ENCODE data around the gene USP44. TPM values are rescaled to one million over a fixed set of nuclear protein-coding genes. Genes with fewer than 3 reads are reported as not detected.
A peak's percentile ranks its signal among the peaks of the same experiment; 100 is the strongest.

USP44 gene
- total RNA-seq, 1 experiment from 2014 or later = not detected

- DNase-seq (ENCODE audit: low read depth) = no peak
Observed at GRCh38 chr12:95548539-95549391, 2.5 kb downstream of the USP44 start.

GRCh38 chr12:95548056-95548538, 3.2 kb downstream of the USP44 start:
- no peak for DNase-seq (ENCODE audit: low read depth)

GRCh38 chr12:95547522-95548055, 3.7 kb downstream of the USP44 start:
- DNase-seq (ENCODE audit: low read depth) = no peak

DNA sequence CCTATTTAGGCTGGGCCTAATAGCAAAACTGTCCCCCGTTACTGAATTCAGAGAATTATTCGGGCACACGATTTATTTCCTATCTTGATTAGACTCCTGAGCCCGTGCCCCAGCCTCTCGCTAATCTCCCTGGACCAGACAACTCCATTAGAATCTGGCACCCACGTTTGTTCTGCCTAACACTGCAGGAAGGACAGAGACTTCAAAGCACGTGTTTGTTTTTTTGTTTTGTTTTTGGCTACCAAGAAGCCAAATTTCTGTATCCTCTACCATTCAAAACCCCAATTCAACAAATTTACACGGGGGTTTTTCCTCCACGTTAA, 4.8 kb downstream of the USP44 start:
- DNase-seq (ENCODE audit: low read depth) = no peak

- DNase-seq (ENCODE audit: low read depth) = no peak
Observed at GRCh38 chr12:95545731-95546490, 5.4 kb downstream of the USP44 start.

- DNase-seq (ENCODE audit: low read depth) = no peak
Observed at GRCh38 chr12:95545303-95545702, 6.0 kb downstream of the USP44 start.

DNA sequence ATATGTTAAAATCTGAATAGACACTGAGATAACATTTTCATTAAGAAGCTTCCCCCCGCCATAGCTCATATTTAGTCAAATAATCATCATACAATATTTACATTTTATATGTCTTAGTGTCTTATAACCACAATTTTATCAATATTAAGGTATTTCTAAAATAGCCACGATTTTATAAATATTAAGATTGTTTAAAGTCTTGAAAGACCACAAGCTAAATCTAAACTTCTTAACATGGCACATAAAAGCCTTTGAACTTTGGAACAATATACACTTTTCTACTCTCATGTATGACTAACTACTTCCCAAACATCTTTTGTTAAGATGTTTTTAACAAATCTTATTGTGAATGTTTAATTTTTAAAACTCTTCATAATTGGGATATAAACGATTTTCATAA, 6.5 kb downstream of the USP44 start:
- DNase-seq (ENCODE audit: low read depth) = no peak

GRCh38 chr12:95543305-95543704, 8.0 kb downstream of the USP44 start:
- DNase-seq (ENCODE audit: low read depth) = no peak

GRCh38 chr12:95541436-95541835, 9.8 kb downstream of the USP44 start:
- no peak for DNase-seq (ENCODE audit: low read depth)

DNA sequence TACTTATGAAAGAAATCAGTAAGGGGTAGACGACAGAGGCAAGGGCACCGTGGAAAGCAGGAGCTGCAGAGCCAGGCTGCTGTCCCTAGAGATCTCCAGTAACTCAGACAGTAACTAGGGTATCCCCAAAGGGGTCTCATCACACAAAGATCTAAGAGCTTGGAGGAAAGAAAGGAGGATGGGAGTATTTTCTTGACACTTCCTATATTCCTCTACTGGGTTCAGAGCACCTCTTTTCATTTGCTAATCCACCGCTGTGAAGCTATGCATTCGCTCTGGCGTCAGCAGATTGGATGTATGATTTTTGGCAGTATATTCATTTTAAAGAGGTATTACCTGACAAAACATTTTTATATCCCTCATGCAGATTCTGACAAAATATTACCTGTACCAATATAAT, 12.6 kb downstream of the USP44 start:
- no peak for DNase-seq (ENCODE audit: low read depth)

DNA sequence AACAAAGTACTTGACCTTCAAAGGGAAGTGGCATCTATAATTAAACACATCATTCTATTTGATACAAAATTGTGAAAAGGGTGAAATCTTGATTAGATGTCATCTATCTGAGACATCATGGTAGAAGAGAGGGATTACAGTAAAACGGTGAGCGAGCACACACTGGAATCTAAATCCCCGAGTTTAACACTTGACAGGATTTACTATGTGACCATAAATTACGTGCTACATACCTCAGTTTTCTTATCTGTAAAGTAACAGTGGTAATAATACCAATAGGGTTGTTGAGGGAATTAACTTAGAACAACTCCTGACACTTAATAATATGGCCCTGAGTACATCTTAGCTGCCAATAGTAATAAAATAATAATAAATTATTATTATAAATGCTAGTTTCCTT, 13.3 kb downstream of the USP44 start:
- DNase-seq (ENCODE audit: low read depth) = no peak

DNA sequence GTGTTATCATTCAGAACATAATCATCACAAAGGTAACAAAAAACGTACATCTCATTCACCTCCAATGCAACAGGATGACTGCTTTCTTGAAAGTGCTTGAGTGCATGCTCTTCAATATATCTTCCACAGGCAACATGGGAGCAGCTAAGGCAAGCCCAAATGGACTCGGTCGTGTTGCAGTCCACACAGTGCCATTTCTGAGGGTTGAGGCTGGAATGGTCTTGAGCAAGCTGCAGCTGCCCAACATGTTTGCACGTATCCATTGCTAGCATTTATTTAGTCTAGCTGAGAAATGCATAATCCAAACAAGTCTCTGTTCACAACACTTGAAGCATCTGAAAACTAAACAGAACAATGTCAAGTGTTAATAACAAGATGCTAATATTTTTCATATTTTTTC, 17.3 kb downstream of the USP44 start:
- no peak for DNase-seq (ENCODE audit: low read depth)

DNA sequence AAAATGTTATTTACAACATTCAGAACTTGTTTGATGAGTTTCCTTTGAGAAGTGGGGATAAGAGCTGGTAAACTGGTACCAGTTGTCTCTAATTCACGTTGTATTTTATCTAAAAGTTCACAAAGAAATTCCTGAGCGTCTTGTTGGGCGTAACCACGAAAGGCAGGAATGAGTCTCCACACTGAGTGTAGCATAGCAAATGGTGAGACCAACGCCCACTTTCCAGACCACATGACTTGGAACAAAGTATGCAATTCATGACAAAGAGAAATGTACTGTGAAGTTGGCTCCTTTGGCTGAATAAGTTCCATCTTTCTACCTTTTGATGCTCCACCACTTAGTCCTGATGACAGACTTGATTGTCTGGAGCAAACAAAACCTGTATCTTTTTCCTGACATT, 18.4 kb downstream of the USP44 start:
- peak; percentile 41 for DNase-seq (ENCODE audit: low read depth)

DNA sequence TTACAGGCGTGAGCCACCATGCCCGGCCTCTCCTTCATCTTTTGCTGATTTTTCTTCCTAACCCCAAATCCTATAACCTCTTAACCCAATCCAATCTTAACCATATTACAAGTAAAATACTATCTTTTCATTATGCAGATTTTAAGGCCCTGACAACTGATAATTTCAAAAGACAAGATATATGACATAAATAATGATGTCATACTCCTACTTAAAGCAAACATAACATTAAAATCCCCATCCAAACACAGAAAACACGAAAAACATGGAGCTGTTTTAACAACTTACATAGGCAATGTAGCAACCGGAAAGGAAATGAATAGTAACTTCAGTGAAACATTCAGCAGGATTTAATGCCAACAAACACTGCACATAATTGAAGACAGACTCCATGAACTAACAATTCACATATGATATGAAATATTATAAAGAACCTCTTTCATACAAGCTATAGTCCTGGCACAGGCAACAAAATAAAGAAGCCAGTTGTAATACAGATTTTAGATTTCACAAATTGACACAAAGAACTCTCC, 21.5 kb downstream of the USP44 start:
- DNase-seq (ENCODE audit: low read depth) = no peak

- no peak for DNase-seq (ENCODE audit: low read depth)
Observed at GRCh38 chr12:95528431-95528830, 22.8 kb downstream of the USP44 start.

DNA sequence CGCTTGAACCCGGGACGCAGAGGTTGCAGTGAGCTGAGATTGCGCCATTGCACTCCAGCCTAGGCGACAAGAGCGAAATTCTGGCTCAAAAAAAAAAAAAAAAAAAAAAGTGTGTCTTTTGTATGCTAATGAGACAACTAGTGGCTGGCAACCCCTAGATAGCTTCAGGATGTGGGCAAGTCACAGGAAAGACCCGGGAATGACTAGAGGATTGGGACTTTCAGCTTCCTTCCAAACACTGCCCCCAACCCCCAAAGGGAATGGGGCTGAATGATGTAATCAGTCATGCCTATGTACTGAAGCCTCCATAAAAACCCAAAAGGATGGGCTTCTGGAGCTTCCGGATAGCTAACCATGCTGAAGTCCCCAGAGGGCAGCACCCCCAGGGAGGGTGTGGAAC, 28.6 kb downstream of the USP44 start:
- DNase-seq (ENCODE audit: low read depth) = no peak

DNA sequence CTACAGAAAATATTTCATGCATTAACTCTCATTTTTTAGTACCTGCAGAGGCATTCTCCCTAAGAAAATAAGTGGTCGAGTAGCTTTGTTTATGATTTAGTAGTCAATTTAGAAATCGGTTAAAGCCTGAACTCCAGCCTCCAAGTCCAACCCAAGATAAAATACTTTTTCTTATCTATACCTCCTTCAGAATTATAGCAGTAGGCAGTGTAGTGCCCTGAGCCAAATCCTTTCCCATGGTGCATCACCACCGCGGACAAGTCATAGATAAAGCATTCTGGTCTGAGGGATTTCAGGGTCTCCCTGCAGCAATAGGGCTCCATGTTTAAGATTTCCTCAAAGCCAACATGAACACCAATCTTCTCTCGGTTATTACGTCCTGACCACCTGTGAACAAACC, 30.5 kb downstream of the USP44 start:
- DNase-seq (ENCODE audit: low read depth) = no peak

DNA sequence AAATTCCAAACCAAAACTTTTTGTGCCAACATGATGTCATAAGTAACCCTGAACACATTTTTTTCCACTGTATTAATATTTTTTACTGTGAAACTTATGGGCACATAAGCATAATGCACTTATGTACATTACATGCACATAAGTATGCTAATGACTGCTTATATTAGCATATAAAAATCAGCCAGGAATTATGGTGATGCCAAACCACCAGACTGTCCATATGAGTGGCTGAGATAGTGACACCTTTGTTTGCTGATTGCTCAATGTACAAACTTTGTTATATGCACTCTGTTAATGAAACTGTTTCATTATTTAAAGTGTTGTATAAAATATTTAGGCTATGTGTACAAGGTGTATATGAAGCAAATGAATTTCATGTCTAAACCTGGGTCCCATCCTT, 32.3 kb downstream of the USP44 start:
- no peak for DNase-seq (ENCODE audit: low read depth)

- DNase-seq (ENCODE audit: low read depth) = no peak
Observed at GRCh38 chr12:95517246-95517645, 34.0 kb downstream of the USP44 start.

DNA sequence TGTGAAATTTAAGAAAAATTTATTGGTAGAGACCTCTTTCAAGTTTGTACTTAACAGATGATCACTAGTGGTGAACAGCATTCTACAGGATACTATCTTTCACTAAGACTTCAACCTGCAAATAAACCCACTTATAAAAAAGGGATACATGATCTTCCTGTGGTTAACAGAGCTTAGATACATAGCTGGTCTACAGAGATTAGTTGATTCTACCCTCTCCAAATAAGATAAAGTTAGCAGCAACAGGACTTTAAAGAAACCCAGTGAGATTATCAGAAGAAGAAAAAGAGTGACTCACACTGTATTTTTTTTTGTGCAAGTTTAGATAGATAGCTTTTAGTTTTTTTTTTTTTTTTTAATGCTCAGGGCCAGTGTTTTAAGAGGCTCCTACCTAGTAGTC, 34.5 kb downstream of the USP44 start:
- no peak for DNase-seq (ENCODE audit: low read depth)

DNA sequence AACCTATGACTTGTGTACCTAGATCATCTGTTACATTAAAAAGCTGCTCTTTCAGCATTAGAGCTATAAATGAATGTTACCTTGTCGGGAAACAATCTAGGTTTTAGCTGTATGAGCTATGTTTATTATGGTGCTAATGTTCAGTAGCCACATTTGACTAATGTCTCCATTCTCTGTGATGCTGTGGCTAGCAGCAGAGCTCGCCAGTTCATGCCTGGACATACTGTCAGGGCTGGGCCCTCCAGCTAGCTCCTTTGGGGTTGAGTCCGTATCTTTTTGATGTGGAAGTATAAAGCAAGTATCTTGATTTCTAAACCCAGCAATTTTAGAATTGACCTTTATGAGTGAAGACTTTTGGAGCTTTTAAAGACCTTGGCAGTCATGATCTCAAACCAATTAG, 36.1 kb downstream of the USP44 start:
- no peak for DNase-seq (ENCODE audit: low read depth)

GRCh38 chr12:95513599-95513998, 37.7 kb downstream of the USP44 start:
- DNase-seq (ENCODE audit: low read depth) = no peak

- no peak for DNase-seq (ENCODE audit: low read depth)
Observed at GRCh38 chr12:95511977-95512376, 39.3 kb downstream of the USP44 start.
